ENCODE results near the gene ZNF202. TPM values are rescaled to one million over a fixed set of nuclear protein-coding genes. Genes with fewer than 3 reads are reported as not detected.

The ZNF202 gene
- total RNA-seq, 4 donors from 2014 or later, result 6.8 to 9.2 (median 8.3) TPM

GRCh38 chr11:123707606-123708205, 33.8 kb downstream of the ZNF202 start:
- Histone ChIP-seq H3K9me3 (no peaks in the 10 kb centered on the region), H3K36me3 (no peaks in the 10 kb centered on the region), H3K27me3 (peaks cover 9% of the 10 kb centered on the region), H3K4me1 (no peaks in the 10 kb centered on the region), H3K27ac (no peak overlapping the region), H3K4me3 (no peak overlapping the region)
- no peak for TF ChIP-seq POLR2A (IDR thresholded peaks at IDR 0.05)
- TF ChIP-seq CTCF (IDR thresholded peaks at IDR 0.05), result peak; percentile 15 to 43
- no peak for TF ChIP-seq EP300 (IDR thresholded peaks at IDR 0.05)
- no peak for TF ChIP-seq POLR2AphosphoS5 (IDR thresholded peaks at IDR 0.05)
- DNase-seq (ENCODE audit: low spot score in 2 of 2), result no peak
- 3% methylated on average over 8 of the region's 8 CpGs for WGBS

GRCh38 chr11:123707206-123707605, 34.3 kb downstream of the ZNF202 start:
- DNase-seq (ENCODE audit: low spot score in 2 of 2), result no peak
- peaks cover 10% of the 10 kb centered on the region for H3K27me3 ChIP-seq
- 92% methylated on average over 3 of the region's 3 CpGs for WGBS
- TF ChIP-seq CTCF (IDR thresholded peaks at IDR 0.05) (no peak), EP300 (IDR thresholded peaks at IDR 0.05) (no peak), POLR2A (IDR thresholded peaks at IDR 0.05) (no peak)
- no peak overlapping the region for H3K4me3 ChIP-seq
- no peaks in the 10 kb centered on the region for H3K36me3 ChIP-seq
- H3K9me3 ChIP-seq, result no peaks in the 10 kb centered on the region
- H3K4me1 ChIP-seq, result no peaks in the 10 kb centered on the region
- H3K27ac ChIP-seq, result no peak overlapping the region

DNA sequence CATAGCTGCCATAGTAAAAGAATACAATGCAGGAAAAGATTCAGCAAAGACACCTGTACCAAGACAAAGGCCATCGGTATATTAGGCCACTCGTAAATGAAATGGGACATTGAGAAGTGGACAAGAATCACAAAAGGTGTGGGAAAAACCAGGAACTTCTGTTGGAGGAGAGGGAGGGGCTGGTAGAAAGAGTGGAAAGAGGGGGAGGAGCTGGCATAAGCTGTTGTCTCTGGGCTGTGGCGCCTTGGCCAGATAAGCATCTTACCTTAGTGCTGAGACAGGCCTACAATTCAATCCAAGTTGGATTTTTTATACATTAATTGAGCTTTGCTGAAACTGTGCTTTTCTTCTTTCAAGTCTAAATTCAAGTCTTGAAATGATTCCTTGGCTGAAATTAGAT, 37.1 kb downstream of the ZNF202 start:
- WGBS, result 79% methylated on average over 3 of the region's 3 CpGs
- DNase-seq (ENCODE audit: low spot score in 2 of 2), result no peak

GRCh38 chr11:123702696-123703095, 38.8 kb downstream of the ZNF202 start:
- TF ChIP-seq CTCF (IDR thresholded peaks at IDR 0.05) (no peak), POLR2A (IDR thresholded peaks at IDR 0.05) (no peak), EP300 (IDR thresholded peaks at IDR 0.05) (no peak), POLR2AphosphoS5 (IDR thresholded peaks at IDR 0.05) (no peak)
- no peak for DNase-seq (ENCODE audit: low spot score in 2 of 2)
- Histone ChIP-seq H3K27ac (no peak overlapping the region), H3K27me3 (peaks cover 5% of the 10 kb centered on the region), H3K4me3 (no peak overlapping the region), H3K4me1 (no peaks in the 10 kb centered on the region), H3K9me3 (no peaks in the 10 kb centered on the region), H3K36me3 (no peaks in the 10 kb centered on the region)
- WGBS, result 52% methylated on average over 2 of the region's 2 CpGs

More for the DNA sequence above, 37.1 kb downstream of the ZNF202 start:
- no peak for TF ChIP-seq EP300 (IDR thresholded peaks at IDR 0.05)
- TF ChIP-seq POLR2A (IDR thresholded peaks at IDR 0.05), result no peak
- no peak for TF ChIP-seq CTCF (IDR thresholded peaks at IDR 0.05)
- TF ChIP-seq POLR2AphosphoS5 (IDR thresholded peaks at IDR 0.05), result no peak
- Histone ChIP-seq H3K36me3 (no peaks in the 10 kb centered on the region), H3K4me1 (no peaks in the 10 kb centered on the region), H3K4me3 (no peak overlapping the region), H3K9me3 (no peaks in the 10 kb centered on the region), H3K27me3 (peaks cover 5% of the 10 kb centered on the region), H3K27ac (no peak overlapping the region)

GRCh38 chr11:123702139-123702538, 39.3 kb downstream of the ZNF202 start:
- H3K27me3 ChIP-seq, result peaks cover 5% of the 10 kb centered on the region
- H3K4me3 ChIP-seq, result no peak overlapping the region
- no peaks in the 10 kb centered on the region for H3K36me3 ChIP-seq
- 47% methylated on average over 9 of the region's 9 CpGs for WGBS
- no peak for DNase-seq (ENCODE audit: low spot score in 2 of 2)
- no peaks in the 10 kb centered on the region for H3K9me3 ChIP-seq
- TF ChIP-seq POLR2AphosphoS5 (IDR thresholded peaks at IDR 0.05) (no peak), EP300 (IDR thresholded peaks at IDR 0.05) (no peak), CTCF (IDR thresholded peaks at IDR 0.05) (no peak), POLR2A (IDR thresholded peaks at IDR 0.05) (no peak)
- no peaks in the 10 kb centered on the region for H3K4me1 ChIP-seq
- H3K27ac ChIP-seq, result no peak overlapping the region
